ENCODE results near the gene SNRNP70.

SNRNP70 gene

DNA sequence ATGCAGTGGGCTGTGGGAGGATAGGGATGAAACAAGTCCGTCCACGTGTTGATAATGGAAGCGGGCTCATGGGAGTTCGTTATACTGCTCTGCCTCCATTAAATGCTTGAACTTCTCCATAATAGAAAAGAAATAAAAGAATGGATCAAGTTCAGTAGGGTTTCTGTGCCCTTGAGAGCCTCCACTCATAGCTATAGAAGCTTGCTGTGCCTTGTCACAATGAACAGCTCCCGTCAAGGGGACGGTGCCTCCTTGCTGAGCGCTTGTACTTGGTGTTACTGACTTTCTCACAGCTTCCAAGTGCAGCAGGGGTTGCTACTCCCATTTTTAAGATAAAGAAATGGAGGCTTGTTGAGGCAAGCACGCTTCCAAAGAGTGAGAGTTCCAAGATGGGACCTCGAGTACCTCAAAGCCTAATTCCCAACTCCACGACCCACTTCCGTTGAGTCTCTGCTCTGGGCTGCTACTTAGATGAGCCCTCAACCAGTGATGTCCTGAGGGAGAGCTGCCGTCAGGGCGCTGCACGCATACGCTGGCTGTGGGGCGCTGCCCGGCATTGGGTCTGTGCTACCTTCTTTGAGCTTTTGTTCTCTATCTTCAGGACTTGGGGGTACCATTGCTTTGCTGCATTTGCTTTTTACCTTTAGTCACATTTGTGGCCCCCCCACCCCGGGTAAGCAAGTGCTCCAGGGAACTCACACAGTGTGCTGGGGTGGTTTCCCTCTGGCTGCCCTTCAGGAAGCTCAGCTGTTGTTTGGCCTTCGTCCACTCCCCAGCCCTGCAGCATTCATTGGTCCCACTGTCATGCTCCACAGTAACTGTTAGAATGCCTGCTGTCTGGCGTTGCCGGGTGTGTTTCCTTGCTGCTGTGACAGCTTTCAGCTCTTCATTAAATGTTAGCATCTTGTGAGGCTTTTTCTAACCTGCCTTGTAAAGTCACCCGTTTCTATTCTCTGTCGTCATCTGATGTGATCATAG, 9.5 kb downstream of the SNRNP70 start:
- H3K36me3 ChIP-seq (replicated peaks; ENCODE audit: low read depth, low read length): peaks cover 68% of the 10 kb centered on the region
- H3K4me3 ChIP-seq (ENCODE audit: low read length): no peak overlapping the region
- H3K4me2 ChIP-seq (ENCODE audit: low read length): no peak overlapping the region
- no peak overlapping the region for H3K9ac ChIP-seq (ENCODE audit: low read length)
- no peaks in the 10 kb centered on the region for H3K9me3 ChIP-seq (ENCODE audit: insufficient read depth, low read length)
- no peak overlapping the region for H3K27ac ChIP-seq (ENCODE audit: low read length)
- TF ChIP-seq CTCF (IDR thresholded peaks at IDR 0.05; ENCODE audit: low read depth, low read length): no peak
- TF ChIP-seq EZH2phosphoT487 (IDR thresholded peaks at IDR 0.05; ENCODE audit: low read depth): no peak
- H4K20me1 ChIP-seq (ENCODE audit: insufficient read depth, low read length): peaks cover 50% of the 10 kb centered on the region
- peaks cover 84% of the 10 kb centered on the region for H3K79me2 ChIP-seq (ENCODE audit: low read length)
- H2AFZ ChIP-seq (ENCODE audit: low read depth, low read length): no peak overlapping the region
- no peaks in the 10 kb centered on the region for H3K27me3 ChIP-seq (ENCODE audit: low read depth, low read length)
- no peaks in the 10 kb centered on the region for H3K4me1 ChIP-seq (ENCODE audit: low read length)

DNA sequence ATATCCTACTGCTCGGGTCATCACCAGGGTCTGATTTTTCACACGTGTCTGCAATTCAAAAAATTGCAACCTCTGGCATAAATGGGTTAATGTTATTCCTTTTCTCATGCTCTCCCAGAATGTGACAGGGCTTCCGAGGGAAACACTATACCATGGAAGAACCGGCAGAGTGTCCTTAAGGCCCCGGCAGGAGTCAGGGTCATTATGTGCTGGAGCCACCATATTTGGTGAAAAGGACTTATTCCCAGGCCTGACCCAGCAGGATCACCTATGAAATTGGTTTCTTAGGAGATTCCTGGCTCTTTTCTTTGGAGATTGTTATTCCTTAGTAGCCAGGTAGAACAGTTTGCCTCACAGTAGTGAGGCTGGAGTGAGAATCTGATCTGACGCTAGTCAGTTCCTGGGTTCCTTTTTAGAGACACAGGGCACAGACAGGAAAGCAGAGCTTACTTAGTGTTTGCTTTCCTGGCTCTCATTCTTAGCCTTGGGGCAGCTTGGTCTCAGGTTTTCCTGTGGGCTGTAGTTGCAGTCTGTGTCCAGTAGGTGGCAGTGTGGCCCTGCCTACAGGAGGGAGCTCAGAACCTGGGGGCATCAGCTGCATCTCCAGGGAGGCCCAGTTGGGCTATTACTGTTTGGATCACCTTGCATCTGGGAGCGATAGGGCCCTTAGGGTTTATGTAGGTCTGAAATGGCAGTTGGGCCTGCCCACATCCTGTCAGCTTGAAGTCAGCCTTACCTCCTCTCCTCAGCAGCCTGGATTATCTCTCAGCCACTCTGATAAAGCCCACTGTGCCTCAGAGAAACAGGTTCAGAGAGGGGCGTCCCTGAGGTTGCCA, 12.4 kb downstream of the SNRNP70 start:
- no peak overlapping the region for H3K27ac ChIP-seq (ENCODE audit: low read length)
- no peaks in the 10 kb centered on the region for H3K4me1 ChIP-seq (ENCODE audit: low read length)
- no peak overlapping the region for H2AFZ ChIP-seq (ENCODE audit: low read depth, low read length)
- no peak overlapping the region for H3K4me3 ChIP-seq (ENCODE audit: low read length)
- no peak overlapping the region for H3K4me2 ChIP-seq (ENCODE audit: low read length)
- no peaks in the 10 kb centered on the region for H3K27me3 ChIP-seq (ENCODE audit: low read depth, low read length)
- no peak overlapping the region for H3K9ac ChIP-seq (ENCODE audit: low read length)
- peaks cover 69% of the 10 kb centered on the region for H3K36me3 ChIP-seq (replicated peaks; ENCODE audit: low read depth, low read length)
- no peaks in the 10 kb centered on the region for H3K9me3 ChIP-seq (ENCODE audit: insufficient read depth, low read length)
- peaks cover 66% of the 10 kb centered on the region for H3K79me2 ChIP-seq (ENCODE audit: low read length)
- H4K20me1 ChIP-seq (ENCODE audit: insufficient read depth, low read length): peaks cover 37% of the 10 kb centered on the region
- TF ChIP-seq EZH2phosphoT487 (IDR thresholded peaks at IDR 0.05; ENCODE audit: low read depth) (no peak), CTCF (IDR thresholded peaks at IDR 0.05; ENCODE audit: low read depth, low read length) (peak; percentile 99)

DNA sequence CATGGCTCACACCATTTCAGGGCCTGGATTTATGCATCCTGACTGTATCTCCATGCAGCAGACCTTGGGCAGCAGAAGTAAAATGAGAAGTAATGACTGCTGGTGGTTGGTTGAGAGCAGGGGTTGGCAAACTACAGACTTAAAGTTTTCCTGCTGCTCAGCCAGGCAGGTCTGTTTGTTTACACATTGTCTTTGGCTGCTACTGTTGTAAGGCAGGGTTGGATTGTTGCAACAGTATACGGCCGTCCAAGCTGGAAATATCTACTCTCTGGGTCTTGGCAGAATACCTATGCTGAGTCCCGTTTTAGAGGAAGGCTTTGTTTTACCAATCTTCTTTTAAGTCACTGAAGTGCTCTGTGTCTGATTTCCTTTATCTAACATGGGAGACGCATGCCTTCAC, 13.5 kb downstream of the SNRNP70 start:
- Histone ChIP-seq H3K79me2 (ENCODE audit: low read length) (peaks cover 56% of the 10 kb centered on the region), H3K4me2 (ENCODE audit: low read length) (no peak overlapping the region), H3K36me3 (replicated peaks; ENCODE audit: low read depth, low read length) (peaks cover 75% of the 10 kb centered on the region), H3K9me3 (ENCODE audit: insufficient read depth, low read length) (no peaks in the 10 kb centered on the region), H3K27ac (ENCODE audit: low read length) (no peak overlapping the region), H3K9ac (ENCODE audit: low read length) (no peak overlapping the region), H2AFZ (ENCODE audit: low read depth, low read length) (no peak overlapping the region), H3K4me1 (ENCODE audit: low read length) (no peaks in the 10 kb centered on the region), H3K4me3 (ENCODE audit: low read length) (no peak overlapping the region), H4K20me1 (ENCODE audit: insufficient read depth, low read length) (peaks cover 41% of the 10 kb centered on the region), H3K27me3 (ENCODE audit: low read depth, low read length) (no peaks in the 10 kb centered on the region)
- TF ChIP-seq CTCF (IDR thresholded peaks at IDR 0.05; ENCODE audit: low read depth, low read length): no peak
- TF ChIP-seq EZH2phosphoT487 (IDR thresholded peaks at IDR 0.05; ENCODE audit: low read depth): no peak

DNA sequence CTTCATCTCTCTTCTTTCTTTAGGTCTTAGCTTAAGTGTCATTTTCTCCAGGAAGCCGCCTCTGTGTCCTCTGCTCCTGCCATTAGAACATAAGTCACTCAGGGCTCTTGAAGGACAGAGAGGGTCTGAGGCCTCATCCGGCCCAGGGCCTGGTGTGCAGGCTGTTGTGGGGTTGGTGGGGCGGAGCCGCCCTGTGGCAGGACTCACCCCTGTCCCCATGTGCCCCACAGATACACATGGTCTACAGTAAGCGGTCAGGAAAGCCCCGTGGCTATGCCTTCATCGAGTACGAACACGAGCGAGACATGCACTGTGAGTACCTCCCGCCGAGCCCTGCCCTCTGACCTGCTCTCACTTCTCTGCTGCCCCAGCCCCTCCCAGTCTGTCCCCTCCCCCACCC, 15.9 kb downstream of the SNRNP70 start:
- no peaks in the 10 kb centered on the region for H3K4me1 ChIP-seq (ENCODE audit: low read length)
- H3K9ac ChIP-seq (ENCODE audit: low read length): no peak overlapping the region
- H3K27me3 ChIP-seq (ENCODE audit: low read depth, low read length): no peaks in the 10 kb centered on the region
- no peak overlapping the region for H3K4me2 ChIP-seq (ENCODE audit: low read length)
- peaks cover 73% of the 10 kb centered on the region for H3K36me3 ChIP-seq (replicated peaks; ENCODE audit: low read depth, low read length)
- H2AFZ ChIP-seq (ENCODE audit: low read depth, low read length): no peak overlapping the region
- H4K20me1 ChIP-seq (ENCODE audit: insufficient read depth, low read length): peaks cover 37% of the 10 kb centered on the region
- H3K4me3 ChIP-seq (ENCODE audit: low read length): no peak overlapping the region
- no peak overlapping the region for H3K27ac ChIP-seq (ENCODE audit: low read length)
- H3K9me3 ChIP-seq (ENCODE audit: insufficient read depth, low read length): no peaks in the 10 kb centered on the region
- peaks cover 32% of the 10 kb centered on the region for H3K79me2 ChIP-seq (ENCODE audit: low read length)
- TF ChIP-seq CTCF (IDR thresholded peaks at IDR 0.05; ENCODE audit: low read depth, low read length) (no peak), EZH2phosphoT487 (IDR thresholded peaks at IDR 0.05; ENCODE audit: low read depth) (no peak)
